H1 (cell line): ENCODE measurements around the gene MVP. TPM values are rescaled to one million over a fixed set of nuclear protein-coding genes. Genes with fewer than 3 reads are reported as not detected.
"Not testable (repeated sequence)": the region's sequence is repeated elsewhere in the genome, so short reads cannot be mapped to it uniquely, and the experiment has no call there.

ENCODE experiments used
- CTCF ChIA-PET: fragments of 300-600 bp; sonication (Branson Sonifier 250); formaldehyde crosslinking; loops from one replicate; lab custom pipeline; 2021; ENCODE audit not compliant: partially characterized antibody; lab: Charles Lee
- POLR2A ChIA-PET: fragments of 300-600 bp; sonication (Branson Sonifier 250); formaldehyde crosslinking; loops from one replicate; lab custom pipeline; 2021; ENCODE audit warnings: inconsistent platforms; ENCODE audit not compliant: partially characterized antibody; lab: Charles Lee
- DNase-seq, 2 experiments: peaks; one replicate each; pipeline versions ENCODE4 v3.0.0 to v3.0.0-alpha.2; 2010 to 2022; ENCODE audit warnings: low spot score in 2 of 2, low read depth in 1 of 2, mixed read lengths in 1 of 2
- FAIRE-seq: peaks from 2 replicates; lab custom pipeline; 2011; peaks lifted over from hg19 to GRCh38; lab: Jason Lieb, UNC
- H2AFZ ChIP-seq: 2 replicates; pipeline ENCODE4 v1.8.1; 2012; ENCODE audit warnings: low read length, inconsistent platforms
- H2AK5ac ChIP-seq: 2 replicates; pipeline ENCODE4 v1.6.1; 2013; ENCODE audit warnings: low read depth, low read length
- H2BK120ac ChIP-seq: replicated peaks from 2 replicates; pipeline ENCODE3; 2013; ENCODE audit warnings: low read depth, low read length, inconsistent platforms
- H2BK12ac ChIP-seq: 2 replicates; pipeline ENCODE4 v1.6.1; 2013; ENCODE audit warnings: low read depth, low read length
- H2BK15ac ChIP-seq: 2 replicates; pipeline ENCODE4 v1.6.1; 2013; ENCODE audit warnings: low read length
- H2BK20ac ChIP-seq: 2 replicates; pipeline ENCODE4 v1.6.1; 2013; ENCODE audit warnings: low read length
- H2BK5ac ChIP-seq: 2 replicates; pipeline ENCODE4 v1.6.1; 2013; ENCODE audit warnings: low read depth, low read length
- H3K14ac ChIP-seq: 2 replicates; pipeline ENCODE4 v1.6.1; 2013; ENCODE audit warnings: inconsistent platforms; ENCODE audit not compliant: insufficient read length
- H3K18ac ChIP-seq: 2 replicates; pipeline ENCODE4 v1.6.1; 2013; ENCODE audit warnings: low read length; ENCODE audit errors: extremely low read depth
- H3K23ac ChIP-seq: 2 replicates; pipeline ENCODE4 v1.6.1; 2013; ENCODE audit warnings: inconsistent platforms; ENCODE audit not compliant: insufficient read length
- H3K23me2 ChIP-seq: 2 replicates; pipeline ENCODE4 v1.6.1; 2013; ENCODE audit warnings: low read depth, low read length
- H3K27ac ChIP-seq: 2 replicates; pipeline ENCODE4 v1.6.1; 2011; ENCODE audit warnings: low read depth, low read length, inconsistent platforms
- H3K27me3 ChIP-seq, 4 experiments: replicated peaks in 1 of 4; 1 replicate in 1 of 4; 2 replicates in 3 of 4; pipeline versions ENCODE4 v1.6.1 to v1.8.1; 2011 to 2013; ENCODE audit warnings: low read length in 3 of 4, mild to moderate bottlenecking in 3 of 4, inconsistent platforms in 2 of 4, mixed read lengths in 2 of 4, moderate library complexity in 1 of 4; ENCODE audit not compliant: control insufficient read depth in 3 of 4, insufficient read depth in 3 of 4; ENCODE audit errors: extremely low read depth in 1 of 4
- H3K36me3 ChIP-seq, 4 experiments: 2 replicates each; pipeline versions ENCODE4 v1.6.1 to v1.8.1; 2011 to 2013; ENCODE audit warnings: mild to moderate bottlenecking in 4 of 4, low read length in 3 of 4, moderate library complexity in 2 of 4, control low read depth in 1 of 4, inconsistent platforms in 1 of 4; ENCODE audit not compliant: insufficient read depth in 4 of 4, control insufficient read depth in 2 of 4
- H3K4ac ChIP-seq: replicated peaks from 2 replicates; pipeline ENCODE3; 2013; ENCODE audit warnings: low read length, low read depth, mixed read lengths, inconsistent platforms; ENCODE audit not compliant: insufficient read length
- H3K4me1 ChIP-seq, 4 experiments: replicated peaks in 1 of 4; 1 replicate in 1 of 4; 2 replicates in 3 of 4; pipeline versions ENCODE4 v1.6.1 to v1.8.1; 2011 to 2013; ENCODE audit warnings: low read length in 3 of 4, inconsistent platforms in 2 of 4, mixed read lengths in 1 of 4; ENCODE audit not compliant: insufficient read depth in 4 of 4, control insufficient read depth in 3 of 4
- H3K4me2 ChIP-seq, 2 experiments: 2 replicates each; pipeline versions ENCODE4 v1.6.1 to v1.8.1; 2011 to 2013; ENCODE audit warnings: low read depth in 2 of 2, low read length in 2 of 2, control low read depth in 1 of 2, inconsistent platforms in 1 of 2, mild to moderate bottlenecking in 1 of 2; ENCODE audit not compliant: insufficient read depth in 1 of 2
- H3K4me3 ChIP-seq, 4 experiments: fragments of 200-600, 300-600 bp in 1 of 4; sonication (generic), shearing (Covaris generic), sonication (Bioruptor Twin) in 1 of 4; 2 replicates each; pipeline versions ENCODE4 v1.5.1 to v1.8.1; 2011 to 2016; ENCODE audit warnings: low read length in 4 of 4, low read depth in 3 of 4, control low read depth in 2 of 4, inconsistent platforms in 2 of 4, mild to moderate bottlenecking in 2 of 4, mixed read lengths in 1 of 4, moderate library complexity in 1 of 4; ENCODE audit not compliant: insufficient read depth in 2 of 4; ENCODE audit errors: extremely low read depth in 1 of 4
- H3K56ac ChIP-seq: replicated peaks from 2 replicates; pipeline ENCODE3; 2013; ENCODE audit warnings: low read depth, mild to moderate bottlenecking, mixed read lengths, low read length, inconsistent platforms; ENCODE audit not compliant: insufficient read length
- H3K79me1 ChIP-seq: 2 replicates; pipeline ENCODE4 v1.6.1; 2013; ENCODE audit warnings: low read depth, low read length, control low read depth
- H3K79me2 ChIP-seq, 2 experiments: 2 replicates each; pipeline versions ENCODE4 v1.6.1 to v1.8.1; 2012 to 2013; ENCODE audit warnings: low read length in 2 of 2, mild to moderate bottlenecking in 2 of 2, inconsistent platforms in 1 of 2; ENCODE audit not compliant: insufficient read depth in 2 of 2, control insufficient read depth in 1 of 2
- H3K9ac ChIP-seq, 4 experiments: replicated peaks in 1 of 4; 1 replicate in 1 of 4; 2 replicates in 3 of 4; pipeline versions ENCODE4 v1.6.1 to v1.8.1; 2011 to 2013; ENCODE audit warnings: low read depth in 3 of 4, low read length in 3 of 4, control low read depth in 2 of 4, mild to moderate bottlenecking in 2 of 4, moderate library complexity in 2 of 4, inconsistent platforms in 1 of 4; ENCODE audit errors: extremely low read depth in 1 of 4
- H3K9me3 ChIP-seq, 2 experiments: 2 replicates each; pipeline versions ENCODE4 v1.6.1 to v1.8.1; 2012 to 2013; ENCODE audit warnings: mild to moderate bottlenecking in 2 of 2, moderate library complexity in 2 of 2, control low read depth in 1 of 2, inconsistent platforms in 1 of 2, low read depth in 1 of 2, low read length in 1 of 2, mixed read lengths in 1 of 2; ENCODE audit not compliant: insufficient read depth in 2 of 2
- H4K20me1 ChIP-seq, 2 experiments: replicated peaks in 1 of 2; 2 replicates each; pipeline versions ENCODE3 to v1.8.1; 2011 to 2013; ENCODE audit warnings: inconsistent platforms in 2 of 2, low read length in 2 of 2, mild to moderate bottlenecking in 1 of 2; ENCODE audit not compliant: insufficient read depth in 2 of 2, control insufficient read depth in 1 of 2
- H4K5ac ChIP-seq: 2 replicates; pipeline ENCODE4 v1.6.1; 2013; ENCODE audit warnings: low read length, low read depth, mixed read lengths, inconsistent platforms; ENCODE audit not compliant: insufficient read length
- H4K8ac ChIP-seq: 2 replicates; pipeline ENCODE4 v1.8.0; 2013; ENCODE audit warnings: mild to moderate bottlenecking, moderate library complexity, low read length, inconsistent platforms; ENCODE audit not compliant: insufficient read depth; ENCODE audit errors: extremely low read depth
- H4K91ac ChIP-seq: replicated peaks from 2 replicates; pipeline ENCODE3; 2013; ENCODE audit warnings: low read length, mixed read lengths, inconsistent platforms; ENCODE audit not compliant: insufficient read length
- WGBS, 2 experiments: shearing (Covaris generic) in 1 of 2; methylation state at CpG; one replicate each; pipeline versions ENCODE4 v1.1.6 to v1.1.7; 2013 to 2015; ENCODE audit warnings: low lambda C conversion rate in 2 of 2, mixed read lengths in 2 of 2, inconsistent platforms in 1 of 2, low coverage in 1 of 2, missing lambda C conversion rate in 1 of 2; ENCODE audit not compliant: insufficient replicate concordance in 2 of 2, insufficient coverage in 1 of 2, insufficient read length in 1 of 2; ENCODE audit errors: extremely low coverage in 1 of 2, missing lambda C conversion rate in 1 of 2; 5-methylcytosine and 5-hydroxymethylcytosine counted together
- polyA plus RNA-seq, 7 experiments: library from polyadenylated mRNA; depleted of rRNA in 3 of 7; stranded (reverse) in 5 of 7; unstranded in 2 of 7; fragments of >200 nt in 5 of 7; fragments of 200-250 nt in 2 of 7; gene quantifications; 1 replicate in 5 of 7; 2 replicates in 1 of 7; 4 replicates in 1 of 7; pipeline versions ENCODE4 v1.2.1 to v1.2.3, GENCODE V29; 2011 to 2013; ENCODE audit warnings: missing spikeins in 2 of 7, mixed read lengths in 2 of 7
- total RNA-seq: library from RNA; stranded (reverse); fragmentation: NEBNext Ultra II Directional; extraction: Animal tissue kit (Norgen Biotek cat#: 25700); gene quantifications from 2 replicates; pipeline ENCODE4 v1.2.1, GENCODE V29; 2021

Gene MVP
- total and polyA plus RNA-seq, 2 of the 8 experiments (the other 6 are each of a cell fraction or from before 2014, with no cell fraction given), result 1.9 TPM

GRCh38 chr16:29783094-29783953 is 36.9 kb upstream of the MVP start:
- POLR2A ChIA-PET, result interaction anchor here (1.3 to 2.5 kb wide), 4 partner anchors 9 to 47 kb away, joined by 4 to 9 read pairs (median 5); partner anchors contain the start of gene C16orf54
- Histone ChIP-seq H2AFZ (peak overlapping the region; percentile 60; the same call in 1 of the 2 replicates), H3K4me2 (peak overlapping the region in 1 of 2 experiments; percentile 11; a peak in 1 of 4 replicates)
- WGBS, 2 experiments, result 90% methylated on average over 13 of the region's 13 CpGs; no CpG with 5 or more reads in 1 of the 2 experiments
- not testable (repeated sequence) for H3K36me3 ChIP-seq, H3K14ac ChIP-seq, H2AK5ac ChIP-seq, H3K4ac ChIP-seq, H2BK5ac ChIP-seq, H3K79me2 ChIP-seq, H2BK20ac ChIP-seq, H3K23me2 ChIP-seq, H4K91ac ChIP-seq, H3K27me3 ChIP-seq, H3K79me1 ChIP-seq, H3K18ac ChIP-seq, H4K5ac ChIP-seq, H2BK15ac ChIP-seq, H3K27ac ChIP-seq, H3K9ac ChIP-seq, H3K56ac ChIP-seq, DNase-seq, H3K4me3 ChIP-seq, H2BK12ac ChIP-seq, H4K20me1 ChIP-seq, H3K9me3 ChIP-seq, H2BK120ac ChIP-seq, H3K23ac ChIP-seq, FAIRE-seq, H3K4me1 ChIP-seq, H4K8ac ChIP-seq
- CTCF ChIA-PET, result interaction anchor here (2.0 to 4.3 kb wide), 3 partner anchors 9 to 96 kb away, joined by 5 to 29 read pairs (median 15); no protein-coding TSS in a partner anchor
